Astrocyte of the cerebellum (primary cell): ENCODE results near the gene CACNA2D2.

Source experiments
- DNase-seq: peaks from one replicate; pipeline ENCODE4 v3.0.0-alpha.2; 2011; ENCODE audit warnings: low read depth
- H3K4me3 ChIP-seq: 2 replicates; pipeline ENCODE4 v1.5.1; 2011; ENCODE audit warnings: mild to moderate bottlenecking, low read depth, low read length, moderate library complexity
- CTCF ChIP-seq: IDR thresholded peaks from 2 replicates; pipeline ENCODE4 v1.5.1; 2012; ENCODE audit warnings: low read length, low read depth, moderate library complexity, mild to moderate bottlenecking; ENCODE audit errors: missing control alignments
- in situ Hi-C: cut with HindIII; loops from 2 replicates; pipeline ENCODE4 v1.10.0; 2017; ENCODE audit warnings: low sequenced_read_pairs

CACNA2D2 gene

GRCh38 chr3:50472958-50473357 lies 30.5 kb downstream of the CACNA2D2 start:
- DNase-seq = no peak
- in situ Hi-C loops = no loop called here
- TF ChIP-seq CTCF = no peak
- H3K4me3 ChIP-seq = no peak overlapping the region

GRCh38 chr3:50470658-50471057 lies 32.8 kb downstream of the CACNA2D2 start:
- in situ Hi-C loops = no loop called here
- no peak overlapping the region for H3K4me3 ChIP-seq
- no peak for DNase-seq
- TF ChIP-seq CTCF = no peak

GRCh38 chr3:50467919-50468318 lies 35.5 kb downstream of the CACNA2D2 start:
- H3K4me3 ChIP-seq = no peak overlapping the region
- in situ Hi-C loops = no loop called here
- DNase-seq = no peak
- TF ChIP-seq CTCF = no peak

GRCh38 chr3:50466177-50466576 lies 37.3 kb downstream of the CACNA2D2 start:
- TF ChIP-seq CTCF = no peak
- DNase-seq = no peak
- in situ Hi-C loops = no loop called here
- no peak overlapping the region for H3K4me3 ChIP-seq

- in situ Hi-C loops = no loop called here
- H3K4me3 ChIP-seq = no peak overlapping the region
- TF ChIP-seq CTCF = no peak
- no peak for DNase-seq
These were observed 38.9 kb downstream of the CACNA2D2 start for GRCh38 chr3:50464569-50464968.

GRCh38 chr3:50459785-50460184 lies 43.6 kb downstream of the CACNA2D2 start:
- no peak for DNase-seq
- no peak overlapping the region for H3K4me3 ChIP-seq
- in situ Hi-C loops = no loop called here
- no peak for TF ChIP-seq CTCF

GRCh38 chr3:50457988-50458387 lies 45.4 kb downstream of the CACNA2D2 start:
- in situ Hi-C loops = no loop called here
- DNase-seq = no peak
- H3K4me3 ChIP-seq = no peak overlapping the region
- no peak for TF ChIP-seq CTCF
